Inflammatory macrophage treated with lipopolysaccharide for 4 hours (primary cell): ENCODE results near the gene METTL22.

Source experiments
- DNase-seq: peaks from one replicate; pipeline ENCODE4 v3.0.0-alpha.2; 2020

Gene METTL22

GRCh38 chr16:8669481-8669880 lies 48.0 kb downstream of the METTL22 start:
- DNase-seq: no peak

DNA sequence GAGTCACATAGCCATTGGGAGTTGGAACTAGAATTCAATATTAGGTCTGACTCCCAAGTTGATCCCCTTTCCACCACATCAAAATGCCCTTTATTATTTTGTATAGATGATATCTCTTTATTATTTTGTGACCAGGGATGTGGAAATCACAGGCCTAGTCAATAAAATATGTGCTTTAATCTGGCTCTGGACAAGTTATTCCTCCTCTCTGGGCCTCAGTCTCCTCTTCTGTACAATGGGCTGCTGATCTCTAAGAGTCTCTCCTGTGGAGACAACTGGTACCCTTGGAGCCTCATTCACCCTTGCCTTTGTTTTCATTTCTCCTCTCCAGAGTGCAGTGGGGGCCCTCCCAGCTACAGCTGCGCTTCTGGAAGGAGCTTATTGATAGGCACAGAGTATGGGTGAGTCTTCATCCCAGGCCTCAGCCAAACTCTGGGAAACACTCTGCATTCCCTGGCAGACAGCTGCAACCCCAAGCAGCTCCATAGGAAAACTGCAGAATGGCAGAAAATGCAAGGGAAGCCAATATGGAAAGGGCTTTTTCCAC lies 48.6 kb downstream of the METTL22 start:
- DNase-seq: no peak

GRCh38 chr16:8673611-8674412 lies 52.3 kb downstream of the METTL22 start:
- no peak for DNase-seq

DNA sequence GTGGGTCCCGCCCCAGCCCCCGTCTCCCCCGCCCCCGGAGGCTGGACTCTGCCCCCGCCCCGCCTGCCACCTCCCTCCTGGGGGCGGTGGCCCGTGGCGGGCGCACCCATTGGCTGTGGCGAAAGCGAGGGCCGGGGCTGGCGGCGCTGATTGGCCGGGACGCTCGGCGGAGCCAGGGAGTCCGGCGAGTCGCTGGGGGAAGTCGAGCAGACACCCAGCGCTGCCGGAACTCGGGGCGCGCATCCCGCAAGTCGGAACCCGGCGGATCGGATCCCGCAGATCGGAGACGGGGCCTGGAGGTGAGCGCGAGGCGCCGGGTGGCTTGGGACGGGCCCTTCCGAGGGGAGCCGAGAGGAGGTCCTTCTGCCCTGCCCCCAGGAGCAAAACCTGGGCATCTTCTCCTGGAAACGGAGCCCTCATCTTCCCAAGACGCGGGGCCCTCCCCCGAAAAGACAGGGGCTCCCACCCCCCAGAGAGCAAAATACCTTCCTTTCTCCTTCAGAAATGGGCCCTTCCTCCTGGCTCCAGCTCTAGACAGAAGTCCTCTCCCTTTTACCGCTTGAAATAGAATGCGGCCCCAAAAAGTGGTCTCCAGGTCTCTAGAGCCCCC lies 53.0 kb downstream of the METTL22 start, which contains the start of gene ABAT:
Gene ABAT, plus strand, starts transcription at position 205 of the 610 bp plus-strand sequence. CDS start 61,123 bp downstream, outside the sequence.
- peak; percentile 80 for DNase-seq

DNA sequence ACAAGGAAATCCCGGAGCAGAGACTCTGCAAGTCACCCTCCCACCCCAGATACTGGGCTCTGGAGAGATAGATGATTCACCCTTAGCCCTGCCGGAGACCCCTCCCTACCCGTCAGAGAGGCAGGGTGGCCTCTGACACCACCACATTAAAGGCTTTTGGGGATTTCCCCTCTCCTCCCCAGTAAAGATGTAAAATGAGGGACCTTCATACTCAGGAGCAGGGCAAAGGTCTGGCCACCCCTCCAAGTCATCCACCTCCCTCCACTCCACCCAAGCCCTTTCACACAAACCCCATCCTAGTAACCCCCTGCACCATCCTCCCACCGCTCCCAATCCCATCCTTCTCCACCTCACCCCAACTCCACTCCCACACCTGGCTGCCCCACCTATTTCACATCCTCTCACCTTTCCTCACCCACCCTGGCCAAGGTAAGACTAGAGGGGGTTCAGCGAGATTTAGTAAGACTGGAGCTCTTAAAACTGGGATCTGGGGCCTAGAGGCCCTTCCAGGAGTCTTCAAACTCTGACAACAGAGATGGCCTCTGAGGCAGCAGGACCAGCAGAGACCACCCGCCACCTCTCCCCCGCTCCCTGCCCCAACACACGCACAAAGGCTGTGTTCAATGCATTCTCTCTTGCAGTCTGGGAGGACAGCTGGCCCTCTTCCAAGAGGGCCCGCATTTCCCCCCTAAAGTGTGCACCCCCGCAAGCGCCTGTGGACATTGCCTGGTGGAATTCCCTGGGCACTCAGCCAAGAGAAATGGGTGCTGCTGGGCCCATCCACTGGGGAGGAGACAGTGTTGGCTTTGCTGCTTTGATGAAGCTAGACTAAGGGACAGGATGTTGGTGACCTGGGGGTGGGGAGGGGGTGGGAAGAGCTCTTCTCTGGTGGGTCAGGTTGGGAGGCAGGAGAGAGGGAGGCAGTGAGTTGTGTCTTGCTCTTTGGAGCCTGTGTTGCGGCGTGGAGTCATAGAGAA lies 54.0 kb downstream of the METTL22 start:
- DNase-seq: no peak

GRCh38 chr16:8676160-8676547 lies 54.7 kb downstream of the METTL22 start:
- no peak for DNase-seq

GRCh38 chr16:8676737-8677375 lies 55.4 kb downstream of the METTL22 start:
- no peak for DNase-seq

GRCh38 chr16:8677481-8677880 lies 56.0 kb downstream of the METTL22 start:
- no peak for DNase-seq

- no peak for DNase-seq
Observed at GRCh38 chr16:8678068-8678927, 56.8 kb downstream of the METTL22 start.

- no peak for DNase-seq
Observed at GRCh38 chr16:8679151-8679550, 57.7 kb downstream of the METTL22 start.

- DNase-seq: no peak
Observed at GRCh38 chr16:8682551-8683259, 61.2 kb downstream of the METTL22 start.

DNA sequence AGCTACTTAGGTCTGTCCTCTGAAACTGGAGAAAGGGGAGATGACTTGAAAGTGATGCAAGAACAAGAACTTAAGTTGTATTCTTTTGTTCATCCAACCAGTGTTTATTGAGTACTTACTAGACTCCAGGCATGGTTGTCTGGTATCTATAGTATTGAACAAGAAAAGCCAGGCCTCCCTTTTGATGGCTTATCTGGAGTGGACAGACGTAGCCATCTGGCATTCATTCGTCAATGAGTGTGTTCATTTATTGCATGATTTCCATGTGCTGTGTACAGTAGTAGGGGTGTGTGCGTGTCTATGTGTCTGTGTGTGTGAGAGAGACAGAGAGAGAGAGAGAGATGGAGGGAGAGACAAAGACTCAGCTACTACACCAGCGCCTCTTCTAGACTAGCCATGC lies 62.1 kb downstream of the METTL22 start:
- no peak for DNase-seq

DNA sequence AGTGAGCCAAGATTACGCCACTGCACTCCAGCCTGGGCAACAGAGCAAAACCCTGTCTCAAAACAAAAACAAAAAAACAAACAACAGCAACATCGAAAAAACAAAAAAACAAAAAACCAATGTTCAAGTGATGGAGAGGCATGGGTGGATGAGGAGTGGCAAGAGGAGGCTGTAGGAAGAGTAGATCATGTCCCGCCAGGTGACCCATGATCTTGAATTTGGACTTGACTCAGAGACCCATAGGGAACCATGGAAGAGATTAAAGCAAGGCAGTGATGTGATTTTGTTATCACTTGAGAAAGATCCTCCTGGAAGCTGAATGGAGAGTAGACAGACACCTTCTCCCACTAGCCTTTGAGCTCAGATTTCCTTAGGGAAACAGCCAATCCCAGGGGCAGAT lies 64.1 kb downstream of the METTL22 start:
- DNase-seq: no peak

- no peak for DNase-seq
Observed at GRCh38 chr16:8686031-8686621, 64.6 kb downstream of the METTL22 start.

- DNase-seq: no peak
Observed at GRCh38 chr16:8686879-8687278, 65.4 kb downstream of the METTL22 start.

- no peak for DNase-seq
Observed at GRCh38 chr16:8689686-8690085, 68.2 kb downstream of the METTL22 start.

- DNase-seq: no peak
Observed at GRCh38 chr16:8691728-8692127, 70.2 kb downstream of the METTL22 start.

DNA sequence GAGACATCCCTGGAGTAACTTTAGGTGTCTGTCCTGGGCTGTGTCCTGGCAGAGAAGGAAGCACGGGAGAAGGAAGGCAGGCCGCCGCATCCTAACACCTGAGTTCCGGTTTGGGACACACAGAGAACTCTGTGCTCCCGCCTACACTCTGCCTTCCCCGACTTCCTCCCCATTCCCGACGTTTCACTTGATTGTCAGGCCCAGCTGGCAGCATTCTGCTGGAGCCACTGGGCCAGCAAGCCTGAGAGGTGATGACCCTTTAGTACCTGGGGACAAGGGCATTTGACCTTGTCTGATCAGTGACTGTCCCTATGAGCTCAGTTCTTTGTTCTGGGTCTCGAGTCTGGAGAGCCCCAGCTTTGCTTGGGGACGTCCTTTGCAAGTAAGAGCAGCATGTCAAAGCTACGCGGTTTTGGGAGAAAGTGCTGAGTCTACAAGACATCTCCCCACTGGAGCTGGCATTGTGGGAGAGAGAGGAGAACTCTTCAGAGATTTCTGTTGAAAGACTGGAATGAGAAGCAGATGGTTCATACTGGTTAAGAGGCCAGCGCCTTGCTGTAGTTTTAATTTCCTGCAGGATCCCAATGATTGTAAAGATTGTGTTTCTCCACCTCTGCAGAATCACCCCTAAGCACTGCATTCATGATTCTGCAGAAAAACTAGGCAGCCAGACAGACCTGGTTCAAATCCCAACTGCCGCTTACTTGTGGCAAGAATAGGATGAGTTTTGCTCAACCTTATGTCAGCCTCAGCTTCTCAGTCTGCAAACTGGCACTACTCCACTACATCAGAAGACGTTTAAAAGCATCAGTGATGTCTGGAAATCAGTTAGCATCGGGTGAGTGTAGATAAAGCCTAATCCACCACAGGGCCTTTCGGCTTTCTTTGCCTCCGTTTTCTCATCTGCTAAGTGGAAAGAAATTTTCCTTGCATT lies 73.6 kb downstream of the METTL22 start:
- DNase-seq: no peak

- no peak for DNase-seq
Observed at GRCh38 chr16:8696880-8697279, 75.4 kb downstream of the METTL22 start.
